Heart left ventricle (tissue), 16 donors: ENCODE measurements around the gene RGS14. TPM values are rescaled to one million over a fixed set of nuclear protein-coding genes. Genes with fewer than 3 reads are reported as not detected.

Experiments
- ATAC-seq, 4 donors: fragments of 200-7000 bp; cut with Tn5 transposase; one replicate each; pipeline ENCODE4 v1.9.1; 2020 to 2022; ENCODE audit warnings: moderate library complexity in 4 of 4, mild to moderate bottlenecking in 3 of 4, moderate number of reproducible peaks in 1 of 4
- DNase-seq, 5 donors: peaks; one replicate each; pipeline ENCODE4 v3.0.0-alpha.2; 2020
- H3K27ac ChIP-seq, 12 donors: fragments of 200-600 bp; sonication (generic) in 4 of 12; one replicate each; pipeline versions ENCODE4 v1.5.0 to v1.8.0; 2016 to 2022; ENCODE audit warnings: mild to moderate bottlenecking in 2 of 12
- H3K27me3 ChIP-seq, 9 donors: fragments of 200-600 bp; sonication (generic) in 2 of 9; one replicate each; pipeline versions ENCODE4 v1.5.1 to v1.8.0; 2016 to 2022; ENCODE audit warnings: mild to moderate bottlenecking in 3 of 9
- H3K36me3 ChIP-seq, 9 donors: fragments of 200-600 bp; sonication (generic) in 2 of 9; one replicate each; pipeline versions ENCODE4 v1.5.0 to v1.8.0; 2018 to 2022; ENCODE audit warnings: mild to moderate bottlenecking in 2 of 9
- H3K4me1 ChIP-seq, 12 donors: fragments of 200-600 bp; sonication (generic) in 4 of 12; one replicate each; pipeline versions ENCODE4 v1.5.0 to v1.8.0; 2016 to 2022; ENCODE audit warnings: mild to moderate bottlenecking in 3 of 12
- H3K4me3 ChIP-seq, 12 donors: fragments of 200-600 bp; sonication (generic) in 4 of 12; one replicate each; pipeline versions ENCODE4 v1.5.0 to v1.8.0; 2017 to 2022; ENCODE audit warnings: mild to moderate bottlenecking in 9 of 12, moderate library complexity in 4 of 12
- H3K9me3 ChIP-seq, 12 donors: fragments of 200-600 bp; sonication (generic) in 4 of 12; one replicate each; pipeline versions ENCODE4 v1.5.0 to v1.8.0; 2016 to 2022; ENCODE audit warnings: mild to moderate bottlenecking in 1 of 12
- POLR2A ChIP-seq, 2 donors: fragments of 450-650 bp; IDR thresholded peaks; one replicate each; pipeline ENCODE4 v1.6.1; 2017; ENCODE audit warnings: antibody characterized with exemption in 2 of 2, mild to moderate bottlenecking in 2 of 2, moderate library complexity in 2 of 2
- WGBS, 4 donors: extraction: QIAGEN DNeasy Blood & Tissue Kit in 2 of 4; methylation state at CpG; one replicate each; pipeline versions ENCODE4 v1.1.5 to v1.1.7; 2013 to 2018; 5-methylcytosine and 5-hydroxymethylcytosine counted together
- intact Hi-C, 10 donors: fragments of 100-400 bp; cut with DNase I; formaldehyde crosslinking; loops; one replicate each; pipeline versions ENCODE4 v1.11.1 to v1.14.2; 2022
- polyA plus RNA-seq, 2 donors: library from polyadenylated mRNA; stranded (reverse); fragments of 200-250 nt; gene quantifications; one replicate each; pipeline ENCODE4 v1.2.3, GENCODE V29; 2013
- total RNA-seq, 9 donors: library from RNA; depleted of rRNA in 2 of 9; stranded (reverse); fragments of >200 nt in 2 of 9; fragmentation: NEBNext Ultra II Directional in 3 of 9; extraction: Animal tissue kit (Norgen Biotek cat#: 25700) in 3 of 9; gene quantifications; one replicate each; pipeline versions ENCODE4 v1.1.0 to v1.2.4, GENCODE V29; 2016 to 2023
- TF ChIP-seq, protein P1 (sequence below), 12 donors: fragments of 200-600 bp; sonication (generic) in 4 of 12; IDR thresholded peaks; one replicate each; pipeline versions ENCODE4 v1.5.0 to v1.8.0; 2018 to 2022; ENCODE audit warnings: antibody characterized with exemption in 12 of 12, mild to moderate bottlenecking in 5 of 12
- donor health status: ischemic (EF 13 %, LVEDD 7.1; RV severe dilation, severe dysfunction).
- donor health status: healthy with polysubstance abuse.
- donor health status: DM: no; HTN: yes; CAD: no.
- donor health status: DM: no; HTN: no; CAD: no.
- donor health status: ischemic (EF 25% LVEDD 6.9; RV normal size, moderate dysfunction).
- donor health status: ischemic (EF 25% LVEDD 5.7; RV mildly dilated, moderate dysfunction).
- donor health status: healthy.
- donor health status: DM: yes; HTN: yes; CAD: no.
- donor health status: ischemic (EF 35%, LVEDD 5.7; RV mildly dilated, moderate dysfunction).
- donor health status: nonischemic (EF 11% LVEDD 7.7; RV severe dilation, severe dysfunction).
- donor health status: DM: yes; HTN: yes; CAD: no.
- donor health status: PGD.
- donor health status: ischemic (EF 29% LVEDD 5.4; RV normal size, mild dysfunction).
- donor health status: nonischemic (EF 23%, LVEDD 6.1; RV moderate dilation, normal function).

The RGS14 gene
- total and polyA plus RNA-seq, 11 donors: 1.3 to 10.7 (median 3.7) TPM

DNA sequence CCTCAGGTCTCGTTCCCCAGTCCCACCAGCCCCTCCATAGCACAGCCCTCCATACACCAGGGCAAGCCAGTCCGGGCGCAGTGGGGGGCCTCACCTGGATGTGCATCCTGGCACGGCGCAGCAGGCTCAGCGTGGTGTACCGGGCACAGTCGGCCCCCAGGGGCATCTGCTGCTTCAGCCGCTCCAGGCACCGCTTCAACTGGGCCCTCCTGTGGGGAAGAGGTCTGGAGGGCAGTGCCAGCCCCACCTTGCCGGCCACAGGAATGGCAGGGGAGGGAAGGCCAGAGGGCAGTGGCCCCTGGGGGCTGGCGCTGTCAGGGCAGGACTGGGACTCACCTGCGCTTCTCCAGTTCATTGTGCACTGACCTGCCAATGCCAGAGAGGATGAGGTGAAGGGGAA is 47.4 kb upstream of the RGS14 start:
- no peak overlapping the region for H3K27ac ChIP-seq
- DNase-seq (peak in 3 of 5 donors; percentile 25 to 29 (median 27)), ATAC-seq (no peak)
- H3K4me3 ChIP-seq: peak overlapping the region in 1 of 12 donors; percentile 65
- TF ChIP-seq, protein P1, sequence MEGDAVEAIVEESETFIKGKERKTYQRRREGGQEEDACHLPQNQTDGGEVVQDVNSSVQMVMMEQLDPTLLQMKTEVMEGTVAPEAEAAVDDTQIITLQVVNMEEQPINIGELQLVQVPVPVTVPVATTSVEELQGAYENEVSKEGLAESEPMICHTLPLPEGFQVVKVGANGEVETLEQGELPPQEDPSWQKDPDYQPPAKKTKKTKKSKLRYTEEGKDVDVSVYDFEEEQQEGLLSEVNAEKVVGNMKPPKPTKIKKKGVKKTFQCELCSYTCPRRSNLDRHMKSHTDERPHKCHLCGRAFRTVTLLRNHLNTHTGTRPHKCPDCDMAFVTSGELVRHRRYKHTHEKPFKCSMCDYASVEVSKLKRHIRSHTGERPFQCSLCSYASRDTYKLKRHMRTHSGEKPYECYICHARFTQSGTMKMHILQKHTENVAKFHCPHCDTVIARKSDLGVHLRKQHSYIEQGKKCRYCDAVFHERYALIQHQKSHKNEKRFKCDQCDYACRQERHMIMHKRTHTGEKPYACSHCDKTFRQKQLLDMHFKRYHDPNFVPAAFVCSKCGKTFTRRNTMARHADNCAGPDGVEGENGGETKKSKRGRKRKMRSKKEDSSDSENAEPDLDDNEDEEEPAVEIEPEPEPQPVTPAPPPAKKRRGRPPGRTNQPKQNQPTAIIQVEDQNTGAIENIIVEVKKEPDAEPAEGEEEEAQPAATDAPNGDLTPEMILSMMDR (IDR thresholded peaks at IDR 0.05): no peak
- no peak for TF ChIP-seq POLR2A (IDR thresholded peaks at IDR 0.05)
- no peaks in the 10 kb centered on the region for H3K27me3 ChIP-seq
- no peaks in the 10 kb centered on the region for H3K9me3 ChIP-seq
- H3K4me1 ChIP-seq: peaks cover 0 to 82% (median 26%) of the 10 kb centered on the region in 12 donors
- intact Hi-C loops: loop anchor here in 7 of 10 donors (5.0 to 10.0 kb wide), 6 partner anchors 54 to 196 kb away; partner anchors contain the start of genes DOK3 (in 1 of the 7) and SLC34A1 (in 1 of the 7)
- peaks cover 0 to 27% (median 21%) of the 10 kb centered on the region in 9 donors for H3K36me3 ChIP-seq
- WGBS, 4 donors: 80 to 94% (median 91%) methylated on average over 10 to 13 of the region's 13 CpGs

DNA sequence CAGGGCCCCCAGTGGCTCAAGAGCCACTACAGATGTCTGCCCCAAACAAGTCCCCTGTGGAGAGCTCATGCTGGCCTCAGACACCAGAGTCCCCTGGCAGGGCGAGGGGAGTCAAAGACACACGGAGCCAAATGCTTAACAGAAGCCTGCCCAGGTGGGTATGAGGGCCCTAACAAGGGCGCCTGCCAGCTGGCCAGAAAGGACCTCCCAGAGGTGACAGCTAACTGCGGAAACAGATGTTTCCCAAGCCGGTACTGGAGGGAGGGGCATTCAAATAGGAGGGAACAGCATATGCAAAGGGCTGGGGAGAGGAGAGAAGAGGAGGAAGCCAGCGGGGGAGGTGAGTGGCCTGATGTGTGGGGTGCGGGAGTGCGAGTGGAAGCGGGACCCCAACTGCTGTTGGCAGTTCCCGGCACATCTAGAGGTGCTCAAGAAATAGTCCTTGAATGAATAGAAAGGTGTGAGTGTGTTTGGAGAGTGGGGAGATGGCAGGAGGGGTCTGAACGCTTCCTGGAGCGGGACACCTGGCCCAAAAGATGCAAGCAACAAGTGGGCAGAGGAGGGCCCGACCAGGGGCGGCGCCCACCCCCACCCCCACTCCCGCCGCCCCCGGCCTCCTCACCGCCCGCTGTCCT is 46.9 kb upstream of the RGS14 start:
- H3K4me3 ChIP-seq: peak overlapping the region in 8 of 12 donors; percentile 52 to 65 (median 60)
- H3K4me1 ChIP-seq: peaks cover 0 to 76% (median 25%) of the 10 kb centered on the region in 12 donors
- intact Hi-C loops: loop anchor here in 7 of 10 donors (5.0 to 10.0 kb wide), 6 partner anchors 54 to 196 kb away; partner anchors contain the start of genes DOK3 (in 1 of the 7) and SLC34A1 (in 1 of the 7)
- no peaks in the 10 kb centered on the region for H3K27me3 ChIP-seq
- TF ChIP-seq, protein P1 (IDR thresholded peaks at IDR 0.05): no peak
- no peak for TF ChIP-seq POLR2A (IDR thresholded peaks at IDR 0.05)
- no peak for ATAC-seq
- H3K27ac ChIP-seq: no peak overlapping the region
- WGBS, 4 donors: 18 to 33% (median 21%) methylated on average over 19 to 20 of the region's 20 CpGs
- DNase-seq: peak in 2 of 5 donors; percentile 36 to 38
- H3K36me3 ChIP-seq: peaks cover 0 to 22% (median 15%) of the 10 kb centered on the region in 9 donors
- H3K9me3 ChIP-seq: no peaks in the 10 kb centered on the region

DNA sequence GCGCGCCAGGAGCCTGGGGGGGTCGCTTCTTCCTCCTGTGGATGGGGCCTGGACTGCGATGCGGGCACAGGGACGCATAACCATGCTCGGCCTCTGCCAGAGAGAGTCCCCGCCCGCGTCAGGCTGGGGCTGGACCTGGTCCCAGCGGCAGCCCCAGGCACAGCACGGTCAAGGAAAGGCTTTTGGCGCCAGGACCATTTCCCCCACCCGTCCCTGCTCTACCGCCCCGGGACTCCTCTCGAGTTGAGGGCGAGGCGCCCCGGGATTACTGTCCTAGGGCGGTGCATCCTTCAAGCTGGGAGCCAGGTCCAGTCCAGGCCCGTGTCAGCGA is 46.4 kb upstream of the RGS14 start:
- intact Hi-C loops: loop anchor here in 7 of 10 donors (5.0 to 10.0 kb wide), 6 partner anchors 53 to 197 kb away; partner anchors contain the start of genes DOK3 (in 1 of the 7) and SLC34A1 (in 1 of the 7)
- peak in 2 of 5 donors; percentile 38 to 40 for DNase-seq
- ATAC-seq: no peak
- WGBS, 4 donors: 0 to 21% (median 1%) methylated on average over 6 to 23 of the region's 23 CpGs
- Histone ChIP-seq H3K4me3 (peak overlapping the region in 11 of 12 donors; percentile 31 to 65 (median 58)), H3K27ac (peak overlapping the region in 1 of 12 donors; percentile 10), H3K9me3 (no peaks in the 10 kb centered on the region), H3K27me3 (no peaks in the 10 kb centered on the region), H3K4me1 (peaks cover 0 to 72% (median 25%) of the 10 kb centered on the region in 12 donors), H3K36me3 (peaks cover 0 to 17% (median 11%) of the 10 kb centered on the region in 9 donors)
- TF ChIP-seq, protein P1 (IDR thresholded peaks at IDR 0.05): no peak
- TF ChIP-seq POLR2A (IDR thresholded peaks at IDR 0.05): no peak
